Stimulated activated naive CD8-positive, alpha-beta T cell treated with anti-CD3 and anti-CD28 coated beads, Interleukin-15, Interleukin-2, amounts not matched to agents 100 U/mL and 50 U/mL, for 24 hours (primary cell): ENCODE measurements around the gene CDK19.

Experiments
- ATAC-seq: fragments of 150-1000 bp; cut with Tn5 transposase; one replicate; pipeline ENCODE4 v1.10.0; 2021
- DNase-seq: peaks from one replicate; pipeline ENCODE4 v3.0.0; 2021

The CDK19 gene

GRCh38 chr6:110575925-110576463 is 239.3 kb downstream of the CDK19 start:
- DNase-seq (no peak), ATAC-seq (no peak)

DNA sequence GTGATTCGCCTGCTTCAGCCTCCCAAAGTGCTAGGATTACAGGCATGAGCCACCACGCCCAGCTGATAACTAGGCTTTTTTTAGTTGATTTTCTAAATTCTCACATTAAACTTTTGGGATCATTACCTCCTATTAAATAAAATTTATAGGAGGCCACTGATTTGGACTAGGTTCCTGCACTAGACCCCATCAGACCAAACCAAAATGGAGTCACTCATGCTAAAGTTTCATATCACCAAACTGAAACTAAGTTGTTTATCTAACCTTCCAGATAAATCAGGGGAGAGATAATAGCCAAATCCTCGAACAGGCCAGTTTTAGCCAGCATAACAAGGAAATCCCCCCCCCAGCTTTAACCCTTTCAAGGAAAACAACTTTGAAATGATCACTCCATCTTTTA is 240.5 kb downstream of the CDK19 start:
- DNase-seq = no peak
- no peak for ATAC-seq

DNA sequence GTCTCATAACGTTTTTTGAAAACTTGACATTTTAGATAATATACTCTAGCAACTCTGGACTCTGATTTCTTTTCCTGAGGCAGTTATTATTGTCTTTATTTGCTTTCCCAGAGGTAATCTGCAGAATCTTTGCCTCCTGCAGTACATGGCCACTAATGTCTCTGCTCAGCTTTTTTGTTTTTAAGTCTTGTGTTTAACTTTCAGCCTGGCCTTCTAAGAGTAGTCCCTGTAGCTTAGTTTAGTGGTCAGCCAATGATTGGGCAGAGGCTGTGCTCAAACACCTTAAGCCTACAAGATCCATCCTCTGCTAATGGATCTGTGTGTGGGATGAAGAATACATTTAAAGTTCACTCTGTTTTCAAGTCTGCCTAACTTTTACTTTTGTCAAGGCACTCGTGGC is 241.7 kb downstream of the CDK19 start:
- ATAC-seq (no peak), DNase-seq (no peak)

- no peak for ATAC-seq
- DNase-seq = no peak
Observed at GRCh38 chr6:110573136-110573535, 242.1 kb downstream of the CDK19 start.

GRCh38 chr6:110567957-110568696 is 247.1 kb downstream of the CDK19 start:
- DNase-seq (no peak), ATAC-seq (no peak)

GRCh38 chr6:110566346-110567125 is 248.7 kb downstream of the CDK19 start:
- ATAC-seq = no peak
- no peak for DNase-seq

- DNase-seq (no peak), ATAC-seq (no peak)
Observed at GRCh38 chr6:110564703-110565421, 250.4 kb downstream of the CDK19 start.

GRCh38 chr6:110563711-110564110 is 251.6 kb downstream of the CDK19 start:
- DNase-seq = no peak
- no peak for ATAC-seq

GRCh38 chr6:110562316-110562915 is 252.9 kb downstream of the CDK19 start:
- no peak for DNase-seq

DNA sequence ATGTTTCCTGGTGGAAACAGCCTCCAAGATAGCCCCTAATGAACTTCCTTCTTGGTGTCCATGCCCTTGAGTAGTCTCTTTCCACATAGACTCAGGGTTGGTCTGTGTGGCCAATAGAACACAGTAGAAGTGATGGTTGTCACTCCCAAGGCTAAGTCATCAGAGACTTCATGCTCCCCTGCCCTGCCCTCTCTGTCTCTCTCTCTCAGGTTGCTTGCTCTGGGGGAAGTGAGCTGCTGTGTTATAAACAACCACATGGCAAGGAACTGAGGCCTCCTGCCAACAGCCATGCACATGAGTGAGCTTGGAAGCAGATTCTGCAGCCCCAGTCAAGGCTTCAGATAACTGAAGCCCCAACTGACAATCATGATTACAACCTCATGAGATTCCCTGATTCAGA is 253.6 kb downstream of the CDK19 start:
- no peak for ATAC-seq

More at GRCh38 chr6:110562316-110562915, 252.9 kb downstream of the CDK19 start:
- no peak for ATAC-seq

DNA sequence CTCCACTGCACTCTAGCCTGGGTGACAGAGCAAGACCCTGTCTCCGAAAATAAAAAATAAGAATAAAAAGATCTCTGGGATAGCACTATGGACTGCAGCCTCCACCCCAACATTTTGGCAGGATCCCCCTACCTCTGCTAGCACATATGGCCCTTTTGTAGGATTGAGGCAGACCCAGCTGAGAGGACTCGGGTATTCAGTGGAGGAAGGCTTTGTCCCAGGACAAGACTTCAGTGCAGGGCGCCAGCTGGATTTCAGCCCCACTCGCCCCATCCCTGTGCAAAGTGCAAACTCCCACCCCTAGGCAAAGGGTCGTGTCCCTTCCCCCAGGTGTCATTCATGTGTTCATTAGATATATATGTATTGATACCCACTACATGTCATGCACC is 254.3 kb downstream of the CDK19 start:
- ATAC-seq (no peak), DNase-seq (no peak)

More for the DNA sequence above, 253.6 kb downstream of the CDK19 start:
- no peak for DNase-seq

DNA sequence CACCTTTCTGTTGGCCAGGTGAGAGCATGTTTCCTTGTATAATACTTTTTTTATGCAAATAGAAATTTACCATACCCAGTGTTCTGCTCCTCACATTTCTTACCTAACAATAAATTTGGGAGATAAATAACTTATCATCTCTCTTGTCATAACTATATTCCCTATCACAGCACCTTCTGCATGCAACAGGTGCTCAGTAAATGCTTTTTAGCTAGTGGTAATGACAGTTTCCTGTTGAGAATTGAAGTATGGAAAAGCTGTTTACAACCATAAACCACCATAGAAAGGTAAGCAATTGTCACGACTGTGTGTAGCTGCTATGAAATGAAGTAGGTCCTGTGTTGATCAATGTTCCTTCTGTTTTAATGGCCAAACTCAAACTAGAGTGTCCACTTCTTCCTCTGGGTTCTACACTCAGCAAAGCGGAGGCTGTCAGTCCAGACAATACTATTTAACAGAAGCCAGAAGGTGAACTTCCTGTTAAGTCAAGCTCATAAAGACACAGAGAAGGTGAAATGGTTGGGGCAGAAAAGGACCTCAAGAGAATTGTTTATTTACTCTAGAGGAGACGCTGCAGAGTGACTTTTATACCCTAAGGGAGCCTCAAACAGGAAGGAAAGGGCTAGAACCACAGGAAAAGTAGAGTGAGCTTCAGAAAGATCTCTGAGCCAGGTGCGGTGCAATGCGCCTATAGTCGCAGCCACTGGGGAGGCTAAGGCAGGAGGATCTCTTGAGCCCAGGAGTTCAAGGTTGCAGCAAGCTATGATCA is 254.8 kb downstream of the CDK19 start:
- DNase-seq (no peak), ATAC-seq (no peak)
